ELF-1 (cell line): ENCODE results near the gene PPM1J.

Source experiments
- DNase-seq: peaks from one replicate; pipeline ENCODE4 v3.0.0-alpha.2; 2016; ENCODE audit warnings: low read depth, low spot score

Gene PPM1J

GRCh38 chr1:112687785-112688496 is 27.2 kb downstream of the PPM1J start:
- no peak for DNase-seq

GRCh38 chr1:112687361-112687760 is 27.8 kb downstream of the PPM1J start:
- DNase-seq, result no peak

- no peak for DNase-seq
Observed at GRCh38 chr1:112686835-112687234, 28.3 kb downstream of the PPM1J start.

- no peak for DNase-seq
Observed at GRCh38 chr1:112686417-112686816, 28.7 kb downstream of the PPM1J start.

GRCh38 chr1:112685913-112686312 is 29.2 kb downstream of the PPM1J start:
- DNase-seq, result no peak

DNA sequence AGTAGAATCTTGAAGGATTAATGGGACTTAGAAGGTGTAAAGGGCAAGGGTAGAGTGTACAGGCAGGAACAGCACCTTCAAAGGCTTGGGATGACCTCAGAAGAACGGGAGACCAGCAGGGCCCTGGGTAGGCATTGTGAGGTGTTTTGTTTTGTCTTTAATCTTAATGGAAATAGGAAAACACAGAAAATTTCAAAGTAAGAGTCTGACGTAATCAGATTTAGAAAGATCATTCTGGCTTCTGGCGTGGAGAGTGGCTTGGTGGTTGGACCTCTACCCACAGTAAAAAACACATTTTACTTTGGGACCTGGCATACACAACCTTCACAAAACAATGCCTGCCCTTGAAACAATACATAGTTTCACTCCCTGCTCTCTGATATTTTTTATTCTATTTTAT is 36.5 kb downstream of the PPM1J start:
- DNase-seq, result no peak

DNA sequence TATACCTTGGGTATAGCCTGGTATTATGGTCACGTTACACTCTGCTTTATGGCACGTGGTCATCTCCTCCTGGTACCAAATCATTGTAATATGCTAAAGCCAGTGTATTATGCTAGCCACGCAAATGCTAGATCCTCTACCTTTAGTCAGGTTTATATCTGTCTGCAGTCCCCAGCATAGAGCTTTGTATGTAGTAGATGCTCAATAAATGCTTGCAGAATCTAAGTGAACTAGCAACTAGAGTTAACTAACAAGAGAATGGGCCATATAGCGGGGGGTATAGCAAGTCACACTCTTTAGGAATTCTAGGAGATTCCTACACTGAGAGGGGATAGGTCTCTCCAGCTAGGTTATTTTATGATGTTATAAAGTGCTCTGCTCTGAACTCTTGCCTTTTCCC is 37.6 kb downstream of the PPM1J start:
- no peak for DNase-seq

DNA sequence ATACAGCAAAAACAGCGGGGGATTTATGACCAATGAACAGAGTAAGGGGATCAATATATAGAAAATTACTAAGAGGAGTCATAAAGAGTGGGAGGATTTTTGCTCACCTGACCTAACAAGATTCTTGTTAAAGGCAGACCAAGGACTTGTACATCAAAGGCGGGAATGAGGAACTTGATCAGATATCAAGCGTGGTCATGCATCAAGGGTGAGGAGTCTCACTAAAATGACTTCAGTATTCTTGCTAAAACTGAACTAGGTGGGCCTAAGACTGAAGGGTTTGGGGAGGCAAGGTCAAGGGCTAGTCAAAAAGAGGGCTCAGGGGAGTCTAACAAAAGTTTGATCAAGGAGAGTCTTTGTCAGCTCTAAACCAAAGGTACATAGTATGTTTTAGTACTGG is 38.6 kb downstream of the PPM1J start:
- DNase-seq, result no peak

GRCh38 chr1:112675728-112676381 is 39.3 kb downstream of the PPM1J start:
- no peak for DNase-seq

DNA sequence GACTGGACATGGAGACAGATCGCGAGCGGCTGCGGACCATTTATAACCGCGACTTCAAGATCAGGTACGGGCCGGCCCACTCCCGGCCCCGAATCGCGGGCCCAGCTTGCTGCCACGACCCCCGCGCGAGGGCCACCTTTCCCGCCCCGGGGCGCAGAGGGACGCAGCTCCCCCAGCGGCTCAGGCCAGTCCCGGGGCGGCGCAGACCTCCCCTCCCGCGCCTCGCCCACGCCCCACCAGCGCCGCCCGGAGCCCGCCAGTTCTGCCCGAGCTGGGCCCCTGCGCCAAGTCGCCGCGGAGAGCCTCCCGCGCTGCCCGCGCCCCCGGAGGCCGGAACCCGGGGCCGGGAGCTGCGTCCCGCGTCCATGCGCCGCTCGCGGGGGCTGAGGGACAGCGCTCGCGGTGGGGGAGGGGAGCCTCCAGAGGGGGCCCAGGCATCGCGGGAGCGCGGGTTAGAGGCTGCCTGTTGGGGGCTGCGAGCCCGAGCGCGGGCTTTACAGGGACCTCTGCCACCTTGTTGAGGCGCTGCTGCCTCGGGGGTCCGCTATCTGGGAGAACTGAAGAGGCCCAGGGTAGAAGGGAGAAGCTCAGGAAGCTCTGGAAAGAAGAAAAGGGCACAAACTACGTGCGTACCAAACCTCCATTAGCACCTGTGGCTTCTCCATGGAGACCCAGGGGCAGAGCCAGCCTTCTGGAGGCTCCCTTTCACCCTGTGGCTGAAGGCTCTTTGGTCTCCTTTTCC is 40.0 kb downstream of the PPM1J start:
- peak; percentile 58 for DNase-seq

DNA sequence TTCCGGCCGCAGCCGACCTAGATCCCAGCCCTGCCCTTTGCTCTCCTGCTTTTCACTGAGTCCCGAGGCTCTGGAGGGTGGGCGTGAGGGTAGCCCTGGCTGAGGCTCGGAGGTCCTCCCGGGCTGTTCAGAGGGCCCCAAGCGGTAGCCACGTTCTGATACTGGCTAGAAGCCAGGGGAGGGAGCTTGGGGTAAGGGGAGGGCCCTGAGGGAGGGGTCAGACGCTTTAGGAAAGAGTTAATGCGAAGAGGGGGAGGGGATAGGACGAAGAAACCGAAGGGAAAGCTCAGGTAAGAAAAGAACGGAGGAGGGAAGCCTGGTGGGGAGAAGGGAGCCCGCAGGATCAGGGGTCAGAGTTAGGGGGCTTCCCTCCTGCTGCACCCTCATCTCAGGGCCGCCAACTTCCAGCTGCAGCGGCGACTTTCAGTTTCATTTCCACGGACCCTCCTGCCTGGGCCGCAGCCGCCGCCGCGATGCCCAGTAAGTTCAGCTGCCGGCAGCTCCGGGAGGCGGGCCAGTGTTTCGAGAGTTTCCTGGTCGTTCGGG is 40.6 kb downstream of the PPM1J start, which contains the start of gene MOV10:
TSS of gene MOV10 (plus strand) at position 220 of the 546 bp plus-strand sequence. CDS start at position 474, 254 bp downstream.
- DNase-seq, result peak; percentile 87

DNA sequence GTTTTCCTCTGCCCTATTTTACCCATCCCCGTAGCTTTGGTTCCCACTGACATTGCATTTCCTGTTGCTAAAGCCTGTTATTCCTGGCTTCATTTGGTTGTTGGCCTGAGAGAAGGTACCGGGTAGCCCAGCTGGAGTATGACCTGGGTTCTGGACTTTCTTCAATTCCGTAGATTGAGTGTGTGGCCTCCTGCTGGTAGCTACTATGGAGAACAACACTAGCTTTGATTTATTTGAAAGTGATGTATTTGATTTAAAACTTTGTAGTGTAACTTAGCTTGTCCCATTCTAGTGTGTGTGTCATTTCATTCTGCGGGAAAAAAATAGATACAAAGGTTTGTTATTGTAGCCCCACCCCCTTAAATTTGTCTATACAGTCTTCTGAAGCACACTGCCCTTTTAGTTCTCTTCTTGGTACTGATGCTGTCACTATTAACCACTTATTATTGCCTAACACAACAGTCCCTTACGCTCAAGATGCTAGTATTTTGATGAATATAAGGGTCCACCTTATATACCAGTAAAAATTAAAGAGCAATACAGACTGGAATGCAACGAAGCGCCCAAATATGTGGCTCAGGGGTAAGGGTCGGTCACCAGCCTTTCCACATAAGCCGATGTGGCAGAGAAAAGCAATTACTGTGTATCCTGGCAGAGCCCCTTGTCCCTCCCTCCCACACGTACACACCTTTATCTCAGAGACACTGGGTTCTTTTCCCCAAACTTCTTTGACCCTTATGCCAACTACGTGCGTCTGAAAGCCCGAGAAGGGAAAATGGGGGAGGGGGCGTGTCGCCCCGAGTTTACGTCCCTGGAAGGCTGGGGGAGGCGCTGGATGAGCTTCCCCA is 41.3 kb downstream of the PPM1J start:
- DNase-seq, result peak; percentile 18

- DNase-seq, result no peak
Observed at GRCh38 chr1:112672842-112673241, 42.3 kb downstream of the PPM1J start.

DNA sequence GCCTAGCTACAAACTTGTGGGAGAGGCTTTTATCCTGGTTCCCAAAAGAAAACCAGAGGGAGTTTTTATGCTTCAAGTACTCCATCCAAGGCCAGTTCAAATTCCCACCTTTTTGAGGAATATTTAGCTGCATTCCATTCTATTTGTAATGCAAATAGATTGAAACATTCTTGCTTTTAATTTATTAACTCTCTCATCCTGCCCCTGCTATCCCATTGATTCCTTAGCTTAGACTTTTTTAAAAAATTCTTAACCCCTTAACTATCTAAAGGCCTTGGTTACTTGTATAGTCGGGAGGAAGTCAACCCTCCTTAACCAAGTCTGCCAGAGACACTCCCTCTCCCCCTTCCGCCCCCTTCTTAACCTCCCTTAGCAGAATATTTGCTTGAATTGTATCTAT is 43.1 kb downstream of the PPM1J start:
- no peak for DNase-seq

GRCh38 chr1:112666946-112667345 is 48.2 kb downstream of the PPM1J start:
- no peak for DNase-seq

DNA sequence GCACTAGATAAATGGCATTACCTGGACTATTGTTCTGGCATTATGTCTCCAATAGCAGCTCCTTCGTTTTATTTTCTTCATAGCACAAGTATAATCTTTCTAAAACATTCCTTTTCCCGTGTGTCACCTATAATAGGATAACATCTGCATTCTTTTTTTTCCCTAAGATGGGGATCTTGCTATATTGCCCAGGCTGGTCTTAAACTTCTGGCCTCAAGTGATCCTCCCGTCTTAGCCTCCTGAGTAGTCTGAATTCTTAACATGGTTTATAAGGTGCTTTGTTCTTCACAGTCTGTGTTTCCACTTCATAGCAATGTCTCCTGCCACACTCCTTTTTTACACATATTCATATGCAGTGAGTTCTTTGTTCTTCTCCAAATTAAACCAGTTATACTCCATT is 49.3 kb downstream of the PPM1J start:
- DNase-seq, result no peak
